MCF 10A (cell line): Measurements from ENCODE around the gene ASTN2. TPM values are rescaled to one million over a fixed set of nuclear protein-coding genes. Genes with fewer than 3 reads are reported as not detected.

Source experiments
- BruUV-seq: library from RNA; stranded (reverse); fragments of 400-500 nt; replicated peaks from 2 replicates; lab custom pipeline; 2021; lab: Mats Ljungman, UMichigan
- CTCF ChIA-PET: fragments of 300-600 bp; sonication (Branson Sonifier 250); formaldehyde crosslinking; extraction: SDS; loops from one replicate; lab custom pipeline; 2021; ENCODE audit warnings: antibody characterized with exemption, inconsistent platforms; lab: Yijun Ruan, JAX
- POLR2A ChIA-PET: fragments of 300-600, 350-650 bp; sonication (Branson Sonifier 250); formaldehyde crosslinking; extraction: SDS; loops from one replicate; lab custom pipeline; 2020; ENCODE audit warnings: antibody characterized with exemption, inconsistent platforms; lab: Yijun Ruan, JAX
- DNase-seq: peaks from one replicate; pipeline ENCODE4 v3.0.0-alpha.2; 2018; ENCODE audit not compliant: unreplicated experiment
- H3K27ac Mint-ChIP-seq: one replicate; pipeline ENCODE4 v1.8.0; 2022; ENCODE audit warnings: mild to moderate bottlenecking, low read depth, mixed read lengths; ENCODE audit not compliant: unreplicated experiment
- H3K27me3 Mint-ChIP-seq: one replicate; pipeline ENCODE4 v1.8.0; 2022; ENCODE audit warnings: mixed read lengths; ENCODE audit not compliant: insufficient read depth, unreplicated experiment
- H3K36me3 Mint-ChIP-seq: one replicate; pipeline ENCODE4 v1.8.0; 2022; ENCODE audit warnings: mild to moderate bottlenecking, moderate library complexity, mixed read lengths; ENCODE audit not compliant: insufficient read depth, unreplicated experiment
- H3K4me1 Mint-ChIP-seq: one replicate; pipeline ENCODE4 v1.8.0; 2022; ENCODE audit warnings: mixed read lengths; ENCODE audit not compliant: insufficient read depth, unreplicated experiment
- H3K4me3 Mint-ChIP-seq: one replicate; pipeline ENCODE4 v1.8.0; 2022; ENCODE audit warnings: mild to moderate bottlenecking, moderate library complexity, mixed read lengths; ENCODE audit not compliant: unreplicated experiment
- H3K9me3 Mint-ChIP-seq: one replicate; pipeline ENCODE4 v1.8.0; 2022; ENCODE audit warnings: mixed read lengths; ENCODE audit not compliant: unreplicated experiment
- intact Hi-C: fragments of 100-400 bp; cut with micrococcal nuclease; formaldehyde crosslinking; loops from 2 replicates; pipeline ENCODE4 v1.14.1; 2022
- total RNA-seq: library from RNA; stranded (reverse); gene quantifications from 2 replicates; pipeline ENCODE4 v1.2.3, GENCODE V29; 2022
- TF ChIP-seq, protein P1 (sequence below): fragments of 200-600 bp; IDR thresholded peaks from one replicate; pipeline ENCODE4 v1.8.0; 2022; ENCODE audit warnings: antibody characterized with exemption, mild to moderate bottlenecking; ENCODE audit not compliant: unreplicated experiment

ASTN2 gene
- total RNA-seq, 1 experiment from 2014 or later = 1.8 TPM

- TF ChIP-seq, protein P1, sequence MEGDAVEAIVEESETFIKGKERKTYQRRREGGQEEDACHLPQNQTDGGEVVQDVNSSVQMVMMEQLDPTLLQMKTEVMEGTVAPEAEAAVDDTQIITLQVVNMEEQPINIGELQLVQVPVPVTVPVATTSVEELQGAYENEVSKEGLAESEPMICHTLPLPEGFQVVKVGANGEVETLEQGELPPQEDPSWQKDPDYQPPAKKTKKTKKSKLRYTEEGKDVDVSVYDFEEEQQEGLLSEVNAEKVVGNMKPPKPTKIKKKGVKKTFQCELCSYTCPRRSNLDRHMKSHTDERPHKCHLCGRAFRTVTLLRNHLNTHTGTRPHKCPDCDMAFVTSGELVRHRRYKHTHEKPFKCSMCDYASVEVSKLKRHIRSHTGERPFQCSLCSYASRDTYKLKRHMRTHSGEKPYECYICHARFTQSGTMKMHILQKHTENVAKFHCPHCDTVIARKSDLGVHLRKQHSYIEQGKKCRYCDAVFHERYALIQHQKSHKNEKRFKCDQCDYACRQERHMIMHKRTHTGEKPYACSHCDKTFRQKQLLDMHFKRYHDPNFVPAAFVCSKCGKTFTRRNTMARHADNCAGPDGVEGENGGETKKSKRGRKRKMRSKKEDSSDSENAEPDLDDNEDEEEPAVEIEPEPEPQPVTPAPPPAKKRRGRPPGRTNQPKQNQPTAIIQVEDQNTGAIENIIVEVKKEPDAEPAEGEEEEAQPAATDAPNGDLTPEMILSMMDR = no peak
- no TSS peak for BruUV-seq
- Mint-ChIP-seq H3K4me1 (no peaks in the 10 kb centered on the region), H3K4me3 (no peak overlapping the region), H3K27ac (no peak overlapping the region), H3K9me3 (no peaks in the 10 kb centered on the region), H3K27me3 (no peaks in the 10 kb centered on the region), H3K36me3 (no peaks in the 10 kb centered on the region)
- POLR2A ChIA-PET = no interaction called here
- CTCF ChIA-PET = no interaction called here
- DNase-seq = peak; percentile 65
- intact Hi-C loops = no loop called here
These were observed 964.3 kb downstream of the ASTN2 start for GRCh38 chr9:116450378-116451139.

DNA sequence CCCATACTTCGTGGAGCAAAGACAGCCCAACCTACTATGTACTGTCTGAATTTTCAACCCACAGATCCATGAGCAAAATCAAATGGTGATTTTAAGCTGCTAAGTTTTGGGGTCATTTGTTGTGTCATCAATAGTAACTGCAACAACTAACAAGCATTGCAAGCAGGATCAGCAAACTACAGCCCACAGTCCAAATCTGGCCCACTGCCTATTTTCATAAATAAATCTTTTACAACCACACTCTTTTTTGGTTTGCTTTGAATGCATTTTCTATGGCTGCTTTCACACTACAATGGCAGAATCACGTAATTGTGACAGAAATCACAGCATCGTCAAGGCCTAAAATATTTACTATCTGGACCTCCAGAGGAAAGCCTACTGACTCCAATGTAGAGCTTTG, 964.9 kb downstream of the ASTN2 start:
- ChIA-PET POLR2A (no interaction called here), CTCF (interaction anchor here (0.6 kb wide), 1 partner anchor 18 kb away, joined by 3 read pairs; no protein-coding TSS in a partner anchor)
- intact Hi-C loops = no loop called here
- no TSS peak for BruUV-seq
- Mint-ChIP-seq H3K9me3 (no peaks in the 10 kb centered on the region), H3K4me3 (no peak overlapping the region), H3K27ac (no peak overlapping the region), H3K4me1 (no peaks in the 10 kb centered on the region), H3K36me3 (no peaks in the 10 kb centered on the region), H3K27me3 (no peaks in the 10 kb centered on the region)
- TF ChIP-seq, protein P1 = no peak
- DNase-seq = no peak

DNA sequence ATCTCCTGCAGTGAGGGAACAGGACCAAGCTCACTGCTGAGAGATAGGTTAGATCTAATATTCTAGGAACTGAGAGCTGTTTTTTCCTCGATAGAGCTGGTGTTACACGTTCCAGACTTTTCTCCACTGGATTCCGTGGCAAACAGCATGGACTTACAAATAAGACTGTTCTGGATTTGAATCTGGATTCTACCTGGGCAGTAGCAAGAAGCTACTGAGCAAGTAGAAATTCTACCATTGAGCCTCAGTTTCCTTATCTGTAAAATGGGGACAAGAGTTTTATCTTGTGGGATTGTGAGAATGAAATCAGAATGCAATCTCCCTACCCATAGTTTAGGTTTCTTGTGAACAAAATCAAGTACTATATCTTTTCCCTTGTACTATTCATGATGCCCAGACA, 966.4 kb downstream of the ASTN2 start:
- no peak overlapping the region for H3K4me3 Mint-ChIP-seq
- no peak overlapping the region for H3K27ac Mint-ChIP-seq
- no TSS peak for BruUV-seq
- H3K9me3 Mint-ChIP-seq = no peaks in the 10 kb centered on the region
- CTCF ChIA-PET = interaction anchor here (0.6 to 0.7 kb wide), 2 partner anchors 46 to 211 kb away, joined by 3 to 5 read pairs; no protein-coding TSS in a partner anchor
- intact Hi-C loops = no loop called here
- H3K4me1 Mint-ChIP-seq = no peaks in the 10 kb centered on the region
- TF ChIP-seq, protein P1 = no peak
- no peaks in the 10 kb centered on the region for H3K27me3 Mint-ChIP-seq
- POLR2A ChIA-PET = no interaction called here
- DNase-seq = no peak
- no peaks in the 10 kb centered on the region for H3K36me3 Mint-ChIP-seq

DNA sequence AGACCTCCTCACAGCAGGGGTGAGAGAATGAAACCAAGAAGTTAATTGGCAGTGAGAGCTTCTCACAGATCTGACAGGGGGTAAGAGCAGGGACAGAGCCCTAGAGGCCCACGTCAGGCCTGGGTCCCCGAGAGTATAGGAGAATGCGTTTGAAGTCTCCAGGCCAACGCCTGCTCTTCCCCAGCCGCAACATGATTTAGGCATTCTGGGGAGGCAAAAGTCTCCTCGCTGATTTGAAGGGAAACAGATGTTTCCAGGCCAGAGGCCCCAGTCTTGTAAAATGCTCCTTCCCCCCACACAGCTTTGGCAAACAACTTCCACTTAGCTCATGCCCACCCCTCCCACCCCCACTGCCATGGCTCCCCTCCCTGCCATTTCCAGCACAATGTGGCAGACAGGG, 966.9 kb downstream of the ASTN2 start:
- no peaks in the 10 kb centered on the region for H3K4me1 Mint-ChIP-seq
- H3K27ac Mint-ChIP-seq = no peak overlapping the region
- H3K27me3 Mint-ChIP-seq = no peaks in the 10 kb centered on the region
- BruUV-seq = no TSS peak
- no peak overlapping the region for H3K4me3 Mint-ChIP-seq
- no peaks in the 10 kb centered on the region for H3K36me3 Mint-ChIP-seq
- DNase-seq = no peak
- H3K9me3 Mint-ChIP-seq = no peaks in the 10 kb centered on the region
- ChIA-PET CTCF (interaction anchor here (0.6 to 0.7 kb wide), 2 partner anchors 46 to 211 kb away, joined by 3 to 5 read pairs; no protein-coding TSS in a partner anchor), POLR2A (no interaction called here)
- intact Hi-C loops = no loop called here
- TF ChIP-seq, protein P1 = no peak
